ENCODE measurements around the gene CCRL2.
"Not testable (repeated sequence)": the region's sequence is repeated elsewhere in the genome, so short reads cannot be mapped to it uniquely, and the experiment has no call there.

CCRL2 gene

GRCh38 chr3:46420931-46421330, 13.9 kb downstream of the CCRL2 start:
- no peak overlapping the region for H3K4me3 ChIP-seq (ENCODE audit: low read depth, low read length)
- no peak for TF ChIP-seq CTCF (conservative IDR thresholded peaks at IDR 0.05; ENCODE audit: low read depth, low read length)
- DNase-seq (ENCODE audit: low read depth): no peak

- no peak for DNase-seq (ENCODE audit: low read depth)
- no peak for TF ChIP-seq CTCF (conservative IDR thresholded peaks at IDR 0.05; ENCODE audit: low read depth, low read length)
- H3K4me3 ChIP-seq (ENCODE audit: low read depth, low read length): no peak overlapping the region
Measured at GRCh38 chr3:46422617-46423016, 15.6 kb downstream of the CCRL2 start.

GRCh38 chr3:46423588-46423987, 16.5 kb downstream of the CCRL2 start:
- peak; percentile 68 for DNase-seq (ENCODE audit: low read depth)
- no peak for TF ChIP-seq CTCF (conservative IDR thresholded peaks at IDR 0.05; ENCODE audit: low read depth, low read length)
- no peak overlapping the region for H3K4me3 ChIP-seq (ENCODE audit: low read depth, low read length)

GRCh38 chr3:46426476-46426875, 19.4 kb downstream of the CCRL2 start:
- H3K4me3 ChIP-seq (ENCODE audit: low read depth, low read length); DNase-seq (ENCODE audit: low read depth): not testable (repeated sequence)

- DNase-seq (ENCODE audit: low read depth): peak; percentile 47
- peak; percentile 41 for TF ChIP-seq CTCF (conservative IDR thresholded peaks at IDR 0.05; ENCODE audit: low read depth, low read length)
- not testable (repeated sequence) for H3K4me3 ChIP-seq (ENCODE audit: low read depth, low read length)
Measured at GRCh38 chr3:46427404-46427803, 20.3 kb downstream of the CCRL2 start.

- no peak for DNase-seq (ENCODE audit: low read depth)
- no peak for TF ChIP-seq CTCF (conservative IDR thresholded peaks at IDR 0.05; ENCODE audit: low read depth, low read length)
- H3K4me3 ChIP-seq (ENCODE audit: low read depth, low read length): no peak overlapping the region
Measured at GRCh38 chr3:46427916-46428833, 21.1 kb downstream of the CCRL2 start.

GRCh38 chr3:46429250-46429649, 22.2 kb downstream of the CCRL2 start:
- TF ChIP-seq CTCF (conservative IDR thresholded peaks at IDR 0.05; ENCODE audit: low read depth, low read length): no peak
- no peak for DNase-seq (ENCODE audit: low read depth)
- H3K4me3 ChIP-seq (ENCODE audit: low read depth, low read length): no peak overlapping the region
